H9 (cell line): Measurements from ENCODE around the gene IMMP2L. TPM values are rescaled to one million over a fixed set of nuclear protein-coding genes. Genes with fewer than 3 reads are reported as not detected.

Experiments
- DNase-seq: peaks from one replicate; pipeline ENCODE4 v3.0.0-alpha.2; 2017
- H2AFZ ChIP-seq: one replicate; pipeline ENCODE4 v1.6.1; 2013; ENCODE audit warnings: mild to moderate bottlenecking, low read length, control low read depth, moderate library complexity
- H2AK5ac ChIP-seq: 2 replicates; pipeline ENCODE4 v1.6.1; 2013; ENCODE audit warnings: low read length, control low read depth, mixed read lengths; ENCODE audit not compliant: insufficient read length
- H2BK120ac ChIP-seq: one replicate; pipeline ENCODE4 v1.6.1; 2013; ENCODE audit warnings: low read depth, mild to moderate bottlenecking, low read length, control low read depth, inconsistent platforms; ENCODE audit not compliant: poor library complexity, severe bottlenecking
- H2BK12ac ChIP-seq: 2 replicates; pipeline ENCODE4 v1.6.1; 2013; ENCODE audit warnings: low read length, control low read depth, mixed read lengths, low read depth; ENCODE audit not compliant: insufficient read length
- H2BK15ac ChIP-seq: 2 replicates; pipeline ENCODE4 v1.6.1; 2013; ENCODE audit warnings: low read depth, low read length, control low read depth
- H2BK20ac ChIP-seq: one replicate; pipeline ENCODE4 v1.6.1; 2013; ENCODE audit warnings: low read depth, mild to moderate bottlenecking, low read length, control low read depth, inconsistent platforms; ENCODE audit not compliant: poor library complexity, severe bottlenecking
- H2BK5ac ChIP-seq: 2 replicates; pipeline ENCODE4 v1.6.1; 2013; ENCODE audit warnings: low read length, control low read depth, mixed read lengths; ENCODE audit not compliant: insufficient read length
- H3K14ac ChIP-seq: 2 replicates; pipeline ENCODE4 v1.6.1; 2013; ENCODE audit warnings: low read length, control low read depth; ENCODE audit not compliant: insufficient read depth
- H3K18ac ChIP-seq: 2 replicates; pipeline ENCODE4 v1.6.1; 2013; ENCODE audit warnings: low read depth, mild to moderate bottlenecking, mixed read lengths, low read length, control low read depth; ENCODE audit not compliant: insufficient read length
- H3K23ac ChIP-seq: 2 replicates; pipeline ENCODE4 v1.6.1; 2013; ENCODE audit warnings: low read length, control low read depth, mixed read lengths, low read depth; ENCODE audit not compliant: insufficient read length
- H3K23me2 ChIP-seq: 2 replicates; pipeline ENCODE4 v1.6.1; 2013; ENCODE audit warnings: low read depth, mild to moderate bottlenecking, mixed read lengths, low read length, control low read depth; ENCODE audit not compliant: insufficient read length, poor library complexity, severe bottlenecking
- H3K27ac ChIP-seq: 2 replicates; pipeline ENCODE4 v1.5.1; 2013; ENCODE audit warnings: low read length, control low read depth, mixed read lengths, low read depth; ENCODE audit not compliant: insufficient read length
- H3K27me3 ChIP-seq: 2 replicates; pipeline ENCODE4 v1.6.1; 2013; ENCODE audit warnings: low read length, control low read depth, inconsistent platforms; ENCODE audit not compliant: insufficient read depth
- H3K4ac ChIP-seq: 2 replicates; pipeline ENCODE4 v1.6.1; 2013; ENCODE audit warnings: low read depth, mild to moderate bottlenecking, control low read depth, inconsistent platforms, low read length, moderate library complexity
- H3K4me1 ChIP-seq: 2 replicates; pipeline ENCODE4 v1.6.1; 2013; ENCODE audit warnings: low read length, control low read depth, inconsistent platforms; ENCODE audit not compliant: insufficient read depth
- H3K4me2 ChIP-seq: 2 replicates; pipeline ENCODE4 v1.6.1; 2013; ENCODE audit warnings: low read length, control low read depth, mixed read lengths; ENCODE audit not compliant: insufficient read length, insufficient read depth
- H3K56ac ChIP-seq: 2 replicates; pipeline ENCODE4 v1.6.1; 2013; ENCODE audit warnings: low read depth, mild to moderate bottlenecking, mixed read lengths, low read length, control low read depth; ENCODE audit not compliant: insufficient read length
- H3K79me1 ChIP-seq: 2 replicates; pipeline ENCODE4 v1.6.1; 2013; ENCODE audit warnings: low read depth, mild to moderate bottlenecking, moderate library complexity, low read length, control low read depth, inconsistent platforms; ENCODE audit not compliant: insufficient read depth, poor library complexity, severe bottlenecking
- H3K79me2 ChIP-seq: 2 replicates; pipeline ENCODE4 v1.6.1; 2013; ENCODE audit warnings: low read length, control low read depth, inconsistent platforms; ENCODE audit not compliant: insufficient read depth
- H3K9ac ChIP-seq: 2 replicates; pipeline ENCODE4 v1.6.1; 2013; ENCODE audit warnings: low read length, control low read depth, mixed read lengths; ENCODE audit not compliant: insufficient read length; ENCODE audit errors: extremely low read depth
- H3K9me3 ChIP-seq: one replicate; pipeline ENCODE4 v1.6.1; 2013; ENCODE audit warnings: low read depth, low read length, inconsistent platforms; ENCODE audit not compliant: control insufficient read depth
- H3T11ph ChIP-seq: one replicate; pipeline ENCODE4 v1.6.1; 2013; ENCODE audit warnings: mild to moderate bottlenecking, low read length, control low read depth, inconsistent platforms
- H4K20me1 ChIP-seq: one replicate; pipeline ENCODE4 v1.6.1; 2013; ENCODE audit not compliant: control insufficient read depth, insufficient read length, insufficient read depth
- H4K5ac ChIP-seq: 2 replicates; pipeline ENCODE4 v1.6.1; 2013; ENCODE audit warnings: low read depth, mild to moderate bottlenecking, mixed read lengths, low read length, control low read depth; ENCODE audit not compliant: insufficient read length
- H4K8ac ChIP-seq: replicated peaks from 2 replicates; pipeline ENCODE4 v1.6.1; 2013; ENCODE audit warnings: low read length, control low read depth, mixed read lengths, low read depth; ENCODE audit not compliant: insufficient read length
- H4K91ac ChIP-seq: 2 replicates; pipeline ENCODE4 v1.6.1; 2013; ENCODE audit warnings: low read depth, mild to moderate bottlenecking, moderate library complexity, mixed read lengths, low read length, control low read depth; ENCODE audit not compliant: insufficient read length
- H3K27ac Mint-ChIP-seq, 3 experiments: 2 replicates in 2 of 3; 3 replicates in 1 of 3; pipeline ENCODE4 v1.8.0; 2020 to 2021; ENCODE audit warnings: mixed read lengths in 3 of 3, mild to moderate bottlenecking in 1 of 3, moderate library complexity in 1 of 3
- H3K27me3 Mint-ChIP-seq: 2 replicates; pipeline ENCODE4 v1.8.0; 2021; ENCODE audit warnings: low read depth, mild to moderate bottlenecking, moderate library complexity, mixed read lengths
- H3K36me3 Mint-ChIP-seq, 3 experiments: 2 replicates in 2 of 3; 3 replicates in 1 of 3; pipeline ENCODE4 v1.8.0; 2020 to 2021; ENCODE audit warnings: low read depth in 3 of 3, mixed read lengths in 3 of 3; ENCODE audit not compliant: insufficient read depth in 1 of 3
- H3K4me1 Mint-ChIP-seq, 2 experiments: 2 replicates each; pipeline ENCODE4 v1.8.0; 2020; ENCODE audit warnings: mixed read lengths in 2 of 2
- H3K4me3 Mint-ChIP-seq, 2 experiments: 2 replicates in 1 of 2; 3 replicates in 1 of 2; pipeline ENCODE4 v1.8.0; 2020 to 2021; ENCODE audit warnings: mild to moderate bottlenecking in 2 of 2, mixed read lengths in 2 of 2, moderate library complexity in 1 of 2
- H3K9me3 Mint-ChIP-seq, 2 experiments: 2 replicates in 1 of 2; 3 replicates in 1 of 2; pipeline ENCODE4 v1.8.0; 2020; ENCODE audit warnings: mild to moderate bottlenecking in 2 of 2, mixed read lengths in 2 of 2, moderate library complexity in 1 of 2
- WGBS: extraction: QIAGEN DNeasy Blood & Tissue Kit; methylation state at CpG from one replicate; pipeline ENCODE4 v1.1.7; 2013; ENCODE audit warnings: missing lambda C conversion rate, low lambda C conversion rate, mixed read lengths; ENCODE audit not compliant: insufficient read length; ENCODE audit errors: extremely low coverage; 5-methylcytosine and 5-hydroxymethylcytosine counted together
- total RNA-seq: library from RNA; stranded (reverse); gene quantifications from 2 replicates; pipeline ENCODE4 v1.2.1, GENCODE V29; 2021
- TF ChIP-seq, protein P1 (sequence below): fragments of 200-600 bp; sonication (generic); conservative IDR thresholded peaks from 3 replicates; pipeline ENCODE4 v1.8.0; 2021; ENCODE audit warnings: antibody characterized with exemption, mild to moderate bottlenecking

The IMMP2L gene
- total RNA-seq, 1 experiment from 2014 or later = 14.7 TPM

DNA sequence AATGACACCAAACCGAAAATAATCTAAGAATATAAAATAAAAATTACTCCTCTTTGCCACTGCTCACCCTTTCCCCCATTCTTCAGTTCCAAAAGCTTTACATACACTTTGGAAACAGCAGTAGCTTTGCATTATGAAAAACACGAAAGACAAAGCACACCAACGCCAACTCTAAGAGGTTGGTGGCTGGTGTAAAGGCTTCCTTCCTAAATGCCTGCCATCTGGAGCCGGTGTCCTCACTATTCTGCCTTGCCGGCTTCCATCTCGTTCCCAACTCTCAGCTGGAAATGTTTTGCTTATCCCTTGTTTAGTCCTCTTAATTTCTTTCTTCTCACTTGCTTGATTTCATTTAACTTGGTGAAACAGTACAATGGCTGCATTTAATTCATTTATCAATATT, 752.5 kb downstream of the IMMP2L start:
- no peak overlapping the region for H2BK12ac ChIP-seq
- TF ChIP-seq, protein P1, sequence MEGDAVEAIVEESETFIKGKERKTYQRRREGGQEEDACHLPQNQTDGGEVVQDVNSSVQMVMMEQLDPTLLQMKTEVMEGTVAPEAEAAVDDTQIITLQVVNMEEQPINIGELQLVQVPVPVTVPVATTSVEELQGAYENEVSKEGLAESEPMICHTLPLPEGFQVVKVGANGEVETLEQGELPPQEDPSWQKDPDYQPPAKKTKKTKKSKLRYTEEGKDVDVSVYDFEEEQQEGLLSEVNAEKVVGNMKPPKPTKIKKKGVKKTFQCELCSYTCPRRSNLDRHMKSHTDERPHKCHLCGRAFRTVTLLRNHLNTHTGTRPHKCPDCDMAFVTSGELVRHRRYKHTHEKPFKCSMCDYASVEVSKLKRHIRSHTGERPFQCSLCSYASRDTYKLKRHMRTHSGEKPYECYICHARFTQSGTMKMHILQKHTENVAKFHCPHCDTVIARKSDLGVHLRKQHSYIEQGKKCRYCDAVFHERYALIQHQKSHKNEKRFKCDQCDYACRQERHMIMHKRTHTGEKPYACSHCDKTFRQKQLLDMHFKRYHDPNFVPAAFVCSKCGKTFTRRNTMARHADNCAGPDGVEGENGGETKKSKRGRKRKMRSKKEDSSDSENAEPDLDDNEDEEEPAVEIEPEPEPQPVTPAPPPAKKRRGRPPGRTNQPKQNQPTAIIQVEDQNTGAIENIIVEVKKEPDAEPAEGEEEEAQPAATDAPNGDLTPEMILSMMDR = no peak
- no peak overlapping the region for H3K56ac ChIP-seq
- no peak overlapping the region for H3K27ac ChIP-seq
- H3K27me3 Mint-ChIP-seq = no peaks in the 10 kb centered on the region
- H3K9me3 Mint-ChIP-seq = peaks cover 0 to 4% of the 10 kb centered on the region in 2 experiments; a peak in 1 of 5 replicates
- no peak overlapping the region for H3K14ac ChIP-seq
- H2BK5ac ChIP-seq = no peak overlapping the region
- H4K5ac ChIP-seq = no peak overlapping the region
- no peak overlapping the region for H3K4me3 Mint-ChIP-seq
- peaks cover 0 to 4% (median 0%) of the 10 kb centered on the region in 3 experiments; a peak in 1 of 7 replicates for H3K36me3 Mint-ChIP-seq
- no peak overlapping the region for H2AFZ ChIP-seq
- no peak overlapping the region for H3K23ac ChIP-seq
- H3K4ac ChIP-seq = no peak overlapping the region
- no peak overlapping the region for H3K27ac Mint-ChIP-seq
- H3T11ph ChIP-seq = no peak overlapping the region
- H2AK5ac ChIP-seq = no peak overlapping the region
- H3K4me1 Mint-ChIP-seq = peaks cover 12 to 19% of the 10 kb centered on the region in 2 experiments
- no peaks in the 10 kb centered on the region for H3K79me1 ChIP-seq
- no peak overlapping the region for H4K91ac ChIP-seq
- no peaks in the 10 kb centered on the region for H3K23me2 ChIP-seq
- no peaks in the 10 kb centered on the region for H3K9me3 ChIP-seq
- no peak overlapping the region for H2BK120ac ChIP-seq
- no CpG with 5 or more reads among the region's 6 CpGs for WGBS
- H4K8ac ChIP-seq = no peak overlapping the region
- H3K4me2 ChIP-seq = no peak overlapping the region
- no peak overlapping the region for H3K9ac ChIP-seq
- H3K18ac ChIP-seq = no peak overlapping the region
- H2BK15ac ChIP-seq = no peak overlapping the region
- H3K4me1 ChIP-seq = no peaks in the 10 kb centered on the region; the same call in 1 of the 2 replicates
- no peak overlapping the region for H2BK20ac ChIP-seq
- DNase-seq = no peak
- no peaks in the 10 kb centered on the region for H3K79me2 ChIP-seq
- no peaks in the 10 kb centered on the region for H4K20me1 ChIP-seq
- no peaks in the 10 kb centered on the region for H3K27me3 ChIP-seq
